ENCODE data around the gene PCMTD2.

PCMTD2 gene

GRCh38 chr20:64255361-64256281 lies at the start of gene PCMTD2:
TSS of gene PCMTD2 (plus strand) at chr20:64255748. CDS start at chr20:64259966, 4,218 bp downstream.
- DNase-seq = peak; percentile 88

GRCh38 chr20:64206614-64207013 lies 48.9 kb upstream of the PCMTD2 start:
- DNase-seq = no peak

GRCh38 chr20:64207641-64208590 lies 47.6 kb upstream of the PCMTD2 start:
- no peak for DNase-seq

DNA sequence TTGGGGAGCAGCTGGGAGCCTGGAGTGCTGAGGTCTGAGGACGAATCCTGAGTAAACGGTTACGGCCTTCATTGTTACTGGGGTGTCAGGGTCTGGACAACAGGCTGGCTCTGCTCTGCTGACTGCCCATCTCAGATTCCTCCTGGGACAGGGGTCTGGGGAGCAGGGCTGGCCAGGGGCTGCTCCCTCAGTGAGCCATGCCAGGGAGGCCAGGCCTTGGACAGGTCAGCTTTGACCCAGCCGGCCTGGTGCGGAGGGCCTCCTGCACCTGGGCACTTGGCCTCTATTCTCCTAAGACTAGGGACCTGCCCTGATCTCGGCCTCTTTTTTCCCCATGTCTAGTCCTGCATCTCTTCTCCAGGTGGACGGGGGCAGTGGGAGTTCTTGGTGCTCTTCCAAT lies 46.4 kb upstream of the PCMTD2 start:
- no peak for DNase-seq

DNA sequence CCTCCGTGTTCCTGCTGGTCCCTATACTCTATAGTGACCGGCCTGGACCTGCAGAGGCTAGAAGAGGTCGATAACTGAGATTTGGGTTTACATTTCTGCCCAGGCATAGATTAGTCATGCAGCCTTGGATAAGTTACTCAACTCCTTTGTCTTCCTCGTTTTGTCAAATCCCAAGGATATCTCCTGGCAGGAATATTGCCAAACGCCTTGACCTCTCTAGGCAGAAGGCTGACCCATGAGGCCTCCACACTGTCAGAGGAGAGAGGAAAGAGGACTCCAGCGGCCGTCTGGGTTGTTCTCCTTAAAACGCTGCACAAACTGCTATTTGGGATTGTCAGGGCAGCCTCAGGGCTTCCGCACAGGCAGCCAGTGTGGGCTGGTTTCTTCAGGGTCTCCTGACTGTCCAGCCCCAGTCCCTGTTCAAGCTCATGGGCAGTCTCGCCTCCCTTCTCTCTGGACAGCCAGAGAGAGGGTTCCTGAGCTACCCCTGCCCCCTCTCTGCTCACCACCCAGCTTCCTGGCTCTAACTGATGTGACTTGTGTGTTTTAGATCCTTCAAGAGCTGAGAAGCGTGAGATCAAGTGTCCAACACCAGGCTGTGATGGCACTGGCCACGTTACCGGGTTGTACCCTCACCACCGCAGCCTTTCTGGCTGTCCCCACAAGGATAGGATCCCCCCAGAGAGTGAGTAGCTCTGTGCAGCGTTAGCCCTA lies 44.7 kb upstream of the PCMTD2 start:
- DNase-seq = no peak

DNA sequence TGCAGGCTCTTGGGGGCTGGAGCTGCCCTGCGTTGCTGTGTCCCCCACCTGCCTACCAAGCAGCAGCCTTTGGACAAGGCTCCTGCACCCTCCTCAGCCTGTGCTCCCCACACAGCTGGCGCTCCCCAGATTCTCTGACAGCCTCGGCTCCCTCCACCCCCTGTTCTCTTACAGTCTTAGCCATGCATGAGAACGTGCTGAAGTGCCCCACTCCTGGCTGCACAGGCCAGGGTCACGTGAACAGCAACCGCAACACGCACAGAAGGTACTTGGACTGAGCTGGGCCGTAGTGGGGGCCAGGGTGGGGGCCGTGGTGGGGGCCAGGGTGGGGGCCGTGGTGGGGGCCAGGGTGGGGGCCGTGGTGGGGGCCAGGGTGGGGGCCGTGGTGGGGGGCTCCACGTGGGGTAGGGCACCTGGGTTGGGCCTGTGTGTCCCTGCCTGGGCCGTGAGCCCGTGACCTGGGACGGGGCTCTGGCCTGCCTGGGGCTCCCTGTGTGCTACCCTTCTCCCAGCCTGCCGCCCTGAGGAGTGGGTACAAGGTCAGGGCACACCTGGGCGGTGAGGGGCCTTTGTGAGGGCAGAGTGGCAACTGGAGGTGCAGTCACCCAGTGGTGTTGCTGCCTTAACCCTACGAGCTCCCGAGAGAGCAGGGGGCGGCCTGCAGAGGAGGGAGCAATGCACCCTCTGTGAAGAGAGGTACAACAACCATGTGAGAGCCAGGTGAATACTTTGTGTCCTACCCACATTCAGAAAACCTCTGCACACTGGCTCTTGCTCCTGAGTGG lies 43.5 kb upstream of the PCMTD2 start:
- DNase-seq = no peak

GRCh38 chr20:64212755-64213154 lies 42.8 kb upstream of the PCMTD2 start:
- no peak for DNase-seq

DNA sequence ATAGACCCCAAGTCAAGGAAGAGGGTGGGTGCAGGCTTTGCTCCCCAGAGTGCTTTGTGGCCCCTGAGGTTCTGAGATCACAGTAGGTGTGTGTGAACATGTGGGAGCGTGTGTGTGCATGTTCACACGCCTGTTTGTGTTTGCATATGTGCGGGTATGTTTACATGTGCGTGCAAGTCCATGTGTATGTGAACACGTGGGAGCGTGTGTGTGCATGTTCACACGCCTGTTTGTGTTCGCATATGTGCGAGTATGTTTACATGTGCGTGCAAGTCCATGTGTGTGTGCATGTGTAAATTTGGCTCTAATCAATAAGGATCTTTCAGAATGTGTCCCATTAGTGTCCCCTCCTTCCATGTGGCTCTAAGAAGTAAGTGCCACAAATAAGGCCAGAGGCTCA lies 41.4 kb upstream of the PCMTD2 start:
- no peak for DNase-seq

DNA sequence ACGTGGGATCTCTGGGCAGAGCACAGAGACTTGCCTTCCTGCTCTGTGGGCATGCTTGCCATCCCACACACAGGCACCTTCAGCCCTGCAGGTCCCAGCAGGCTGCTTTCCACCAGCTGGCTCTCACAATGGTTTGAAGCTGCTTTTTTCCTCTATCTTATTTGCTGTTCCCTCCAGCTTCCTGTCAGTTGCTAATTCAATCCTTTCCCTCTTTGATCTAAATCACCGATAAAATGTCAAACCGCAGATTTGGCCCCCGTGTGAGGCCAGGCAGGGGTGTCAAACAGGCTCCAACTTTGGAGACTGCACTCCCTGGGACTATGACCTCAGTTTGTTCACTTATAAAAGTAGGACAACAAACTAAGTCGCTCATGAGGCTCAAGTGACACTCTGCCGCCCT lies 40.6 kb upstream of the PCMTD2 start:
- DNase-seq = no peak

GRCh38 chr20:64216036-64216435 lies 39.5 kb upstream of the PCMTD2 start:
- no peak for DNase-seq

DNA sequence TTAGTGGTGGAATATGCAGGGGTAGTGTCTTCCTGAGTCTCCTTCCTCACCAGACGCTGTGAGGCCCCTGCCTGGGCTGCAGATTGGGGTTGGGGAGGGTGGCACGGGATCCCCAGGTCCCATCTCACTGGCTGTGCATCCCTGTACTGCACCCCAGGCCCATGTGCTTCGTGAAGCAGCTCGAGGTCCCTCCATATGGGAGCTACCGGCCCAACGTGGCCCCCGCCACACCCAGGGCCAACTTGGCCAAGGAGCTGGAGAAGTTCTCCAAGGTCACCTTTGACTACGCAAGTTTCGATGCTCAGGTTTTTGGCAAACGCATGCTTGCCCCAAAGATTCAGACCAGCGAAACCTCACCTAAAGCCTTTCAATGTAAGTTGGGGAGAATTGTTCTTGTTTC lies 38.6 kb upstream of the PCMTD2 start:
- DNase-seq = no peak

- peak; percentile 31 for DNase-seq
Observed at GRCh38 chr20:64217539-64218221, 37.9 kb upstream of the PCMTD2 start.

DNA sequence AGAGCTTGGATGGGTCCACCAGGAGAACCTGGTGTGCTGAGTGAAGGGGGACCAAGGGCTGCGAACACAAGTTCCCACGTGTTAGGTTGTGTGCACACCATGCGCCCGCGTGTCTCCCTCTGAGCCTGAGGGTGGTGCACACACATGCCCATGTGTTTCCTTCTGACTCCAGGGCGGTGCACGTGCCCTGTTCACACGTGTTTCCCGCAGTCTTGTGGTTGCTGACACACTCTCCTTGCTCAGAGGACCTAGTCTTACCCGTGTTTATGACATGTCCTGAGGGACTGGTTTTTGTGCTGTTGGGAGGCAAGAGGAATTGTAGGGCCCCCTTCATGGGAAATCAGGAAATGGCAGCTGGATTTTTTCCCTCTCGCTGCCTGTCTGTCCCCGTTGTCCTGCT lies 36.3 kb upstream of the PCMTD2 start:
- DNase-seq = no peak

DNA sequence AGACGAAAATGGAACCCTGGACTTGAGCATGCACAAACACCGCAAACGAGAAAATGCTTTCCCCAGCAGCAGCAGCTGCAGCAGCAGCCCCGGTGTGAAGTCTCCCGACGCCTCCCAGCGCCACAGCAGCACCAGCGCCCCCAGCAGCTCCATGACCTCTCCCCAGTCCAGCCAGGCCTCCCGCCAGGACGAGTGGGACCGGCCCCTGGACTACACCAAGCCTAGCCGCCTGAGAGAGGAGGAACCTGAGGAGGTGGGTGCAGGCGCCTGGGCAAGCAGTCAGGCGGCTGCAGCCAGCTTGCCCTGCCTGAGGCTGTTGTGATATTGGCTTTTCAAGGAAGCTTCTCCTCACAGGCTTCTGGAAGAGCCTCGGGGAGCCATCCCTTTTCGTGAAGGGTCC lies 35.8 kb upstream of the PCMTD2 start:
- DNase-seq = no peak

- no peak for DNase-seq
Observed at GRCh38 chr20:64220420-64220819, 35.1 kb upstream of the PCMTD2 start.

- DNase-seq = peak; percentile 57
Observed at GRCh38 chr20:64220891-64221527, 34.5 kb upstream of the PCMTD2 start.

DNA sequence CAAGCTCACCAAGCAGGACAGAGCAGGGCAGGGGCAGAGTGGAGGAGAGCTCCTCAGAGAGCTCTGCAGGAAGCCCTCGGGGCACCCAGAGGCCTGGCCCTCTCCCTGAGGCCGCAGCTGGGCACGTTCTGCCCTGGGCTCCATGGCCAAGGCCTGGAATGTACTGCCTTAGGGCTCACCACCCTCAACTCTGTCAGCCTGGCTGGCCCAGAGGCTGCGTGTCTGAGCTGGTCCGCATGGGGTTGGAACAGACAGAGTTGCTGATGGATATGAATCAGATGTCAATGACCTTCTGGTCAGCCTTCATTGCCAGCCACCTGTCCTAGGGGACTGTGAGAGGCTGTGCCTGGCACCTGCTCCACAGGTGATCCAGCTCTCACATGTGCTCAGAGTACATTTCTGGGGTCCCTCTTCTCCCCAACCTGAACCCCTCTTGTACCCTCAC lies 33.2 kb upstream of the PCMTD2 start:
- no peak for DNase-seq

DNA sequence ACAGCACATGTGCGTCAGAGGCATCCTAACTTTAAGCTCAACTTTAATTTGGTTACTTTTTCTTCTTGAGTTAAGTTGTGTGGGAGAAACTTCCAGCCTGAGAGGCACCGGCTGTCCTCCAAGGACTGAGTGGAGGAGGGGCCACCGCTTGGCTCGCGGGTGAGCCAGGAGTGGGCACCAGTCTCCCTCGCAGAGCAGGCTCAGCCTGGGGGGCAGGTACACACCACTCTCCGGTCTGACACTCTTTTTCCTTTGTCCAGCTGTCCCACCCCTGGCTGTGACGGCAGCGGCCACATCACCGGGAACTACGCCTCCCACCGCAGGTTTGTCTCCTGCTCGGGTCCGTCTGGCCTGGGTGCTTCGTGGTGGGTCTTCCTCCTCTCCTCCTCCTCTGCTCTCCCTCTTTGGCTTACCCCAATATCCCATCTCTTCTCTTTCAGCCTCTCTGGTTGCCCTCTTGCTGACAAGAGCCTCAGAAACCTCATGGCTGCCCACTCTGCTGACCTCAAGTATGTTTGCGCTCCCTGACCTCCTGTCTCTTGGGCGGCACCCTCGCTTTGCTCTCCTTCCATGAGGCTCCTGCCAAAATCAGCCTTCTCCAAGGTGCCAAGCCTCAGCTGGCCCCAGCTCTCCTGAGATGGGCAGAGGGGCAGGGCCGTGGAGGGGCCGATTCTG lies 32.6 kb upstream of the PCMTD2 start:
- DNase-seq = no peak

DNA sequence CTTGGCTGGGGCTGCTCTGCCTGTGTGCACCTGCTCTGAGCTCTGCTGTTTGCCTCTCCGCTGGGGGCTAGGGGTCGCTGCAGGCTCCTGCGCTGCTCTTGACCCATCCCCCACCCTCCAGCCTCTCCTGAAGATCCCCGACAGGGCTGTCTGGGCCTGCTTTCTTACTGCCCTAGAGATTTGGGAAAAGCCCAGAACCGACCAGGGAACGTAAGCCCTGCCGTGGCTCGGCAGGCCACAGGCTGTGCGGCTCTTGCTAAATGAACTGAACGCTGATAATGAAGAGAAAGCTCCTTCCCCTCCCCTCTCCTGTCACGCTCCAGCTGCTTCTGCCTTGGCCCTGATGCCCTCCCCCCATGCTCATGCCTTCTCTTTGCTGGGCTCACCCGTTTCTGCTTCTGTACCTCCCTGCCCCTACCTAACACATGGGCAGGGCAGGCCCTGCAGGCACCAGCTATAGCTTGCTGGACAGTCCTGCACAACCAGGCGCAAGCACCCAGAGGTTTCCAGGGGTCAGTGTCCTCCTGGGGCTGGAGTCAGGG lies 32.0 kb upstream of the PCMTD2 start:
- no peak for DNase-seq

All from hematopoietic multipotent progenitor cell treated with erythropoietin and hydrocortisone succinate and interleukin-3 and kit ligand, for 8 days (in vitro differentiated cells).